ENCODE results near the gene NDST1.

Gene NDST1

GRCh38 chr5:150525781-150526180, 17.9 kb downstream of the NDST1 start:
- TF ChIP-seq PPARA (CRISPR knock-in tag; IDR thresholded peaks at IDR 0.05; ENCODE audit: borderline replicate concordance) (no peak), RARB (CRISPR knock-in tag; IDR thresholded peaks at IDR 0.05) (no peak), ARNTL (CRISPR knock-in tag; IDR thresholded peaks at IDR 0.05; ENCODE audit: borderline replicate concordance, low read depth) (no peak), TOX (CRISPR knock-in tag; IDR thresholded peaks at IDR 0.05; ENCODE audit: borderline replicate concordance) (no peak), ZNF70 (CRISPR knock-in tag; IDR thresholded peaks at IDR 0.05) (no peak), ZNF8 (CRISPR knock-in tag; IDR thresholded peaks at IDR 0.05) (no peak), CSDC2 (CRISPR knock-in tag; IDR thresholded peaks at IDR 0.05) (no peak), BACH2 (CRISPR knock-in tag; IDR thresholded peaks at IDR 0.05; ENCODE audit: borderline replicate concordance) (no peak), ZNF565 (CRISPR knock-in tag; conservative IDR thresholded peaks at IDR 0.05; ENCODE audit: low read depth) (no peak), ISL1 (CRISPR knock-in tag; IDR thresholded peaks at IDR 0.05) (no peak), ZFP30 (CRISPR knock-in tag; IDR thresholded peaks at IDR 0.05) (no peak), TCF4 (CRISPR knock-in tag; IDR thresholded peaks at IDR 0.05; ENCODE audit: borderline replicate concordance) (no peak), SNAI2 (CRISPR knock-in tag; IDR thresholded peaks at IDR 0.05) (no peak), ZC3H10 (CRISPR knock-in tag; IDR thresholded peaks at IDR 0.05) (no peak)
- TF ChIP-seq, protein P1, sequence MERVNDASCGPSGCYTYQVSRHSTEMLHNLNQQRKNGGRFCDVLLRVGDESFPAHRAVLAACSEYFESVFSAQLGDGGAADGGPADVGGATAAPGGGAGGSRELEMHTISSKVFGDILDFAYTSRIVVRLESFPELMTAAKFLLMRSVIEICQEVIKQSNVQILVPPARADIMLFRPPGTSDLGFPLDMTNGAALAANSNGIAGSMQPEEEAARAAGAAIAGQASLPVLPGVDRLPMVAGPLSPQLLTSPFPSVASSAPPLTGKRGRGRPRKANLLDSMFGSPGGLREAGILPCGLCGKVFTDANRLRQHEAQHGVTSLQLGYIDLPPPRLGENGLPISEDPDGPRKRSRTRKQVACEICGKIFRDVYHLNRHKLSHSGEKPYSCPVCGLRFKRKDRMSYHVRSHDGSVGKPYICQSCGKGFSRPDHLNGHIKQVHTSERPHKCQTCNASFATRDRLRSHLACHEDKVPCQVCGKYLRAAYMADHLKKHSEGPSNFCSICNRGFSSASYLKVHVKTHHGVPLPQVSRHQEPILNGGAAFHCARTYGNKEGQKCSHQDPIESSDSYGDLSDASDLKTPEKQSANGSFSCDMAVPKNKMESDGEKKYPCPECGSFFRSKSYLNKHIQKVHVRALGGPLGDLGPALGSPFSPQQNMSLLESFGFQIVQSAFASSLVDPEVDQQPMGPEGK (CRISPR knock-in tag; IDR thresholded peaks at IDR 0.05; ENCODE audit: borderline replicate concordance) = no peak
- TF ChIP-seq, protein P2, sequence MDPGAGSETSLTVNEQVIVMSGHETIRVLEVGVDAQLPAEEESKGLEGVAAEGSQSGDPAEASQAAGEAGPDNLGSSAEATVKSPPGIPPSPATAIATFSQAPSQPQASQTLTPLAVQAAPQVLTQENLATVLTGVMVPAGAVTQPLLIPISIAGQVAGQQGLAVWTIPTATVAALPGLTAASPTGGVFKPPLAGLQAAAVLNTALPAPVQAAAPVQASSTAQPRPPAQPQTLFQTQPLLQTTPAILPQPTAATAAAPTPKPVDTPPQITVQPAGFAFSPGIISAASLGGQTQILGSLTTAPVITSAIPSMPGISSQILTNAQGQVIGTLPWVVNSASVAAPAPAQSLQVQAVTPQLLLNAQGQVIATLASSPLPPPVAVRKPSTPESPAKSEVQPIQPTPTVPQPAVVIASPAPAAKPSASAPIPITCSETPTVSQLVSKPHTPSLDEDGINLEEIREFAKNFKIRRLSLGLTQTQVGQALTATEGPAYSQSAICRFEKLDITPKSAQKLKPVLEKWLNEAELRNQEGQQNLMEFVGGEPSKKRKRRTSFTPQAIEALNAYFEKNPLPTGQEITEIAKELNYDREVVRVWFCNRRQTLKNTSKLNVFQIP (CRISPR knock-in tag; IDR thresholded peaks at IDR 0.05; ENCODE audit: borderline replicate concordance, low read depth) = no peak
- TF ChIP-seq, protein P3, sequence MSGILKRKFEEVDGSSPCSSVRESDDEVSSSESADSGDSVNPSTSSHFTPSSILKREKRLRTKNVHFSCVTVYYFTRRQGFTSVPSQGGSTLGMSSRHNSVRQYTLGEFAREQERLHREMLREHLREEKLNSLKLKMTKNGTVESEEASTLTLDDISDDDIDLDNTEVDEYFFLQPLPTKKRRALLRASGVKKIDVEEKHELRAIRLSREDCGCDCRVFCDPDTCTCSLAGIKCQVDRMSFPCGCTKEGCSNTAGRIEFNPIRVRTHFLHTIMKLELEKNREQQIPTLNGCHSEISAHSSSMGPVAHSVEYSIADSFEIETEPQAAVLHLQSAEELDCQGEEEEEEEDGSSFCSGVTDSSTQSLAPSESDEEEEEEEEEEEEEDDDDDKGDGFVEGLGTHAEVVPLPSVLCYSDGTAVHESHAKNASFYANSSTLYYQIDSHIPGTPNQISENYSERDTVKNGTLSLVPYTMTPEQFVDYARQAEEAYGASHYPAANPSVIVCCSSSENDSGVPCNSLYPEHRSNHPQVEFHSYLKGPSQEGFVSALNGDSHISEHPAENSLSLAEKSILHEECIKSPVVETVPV (CRISPR knock-in tag; IDR thresholded peaks at IDR 0.05) = no peak
- TF ChIP-seq, protein P4, sequence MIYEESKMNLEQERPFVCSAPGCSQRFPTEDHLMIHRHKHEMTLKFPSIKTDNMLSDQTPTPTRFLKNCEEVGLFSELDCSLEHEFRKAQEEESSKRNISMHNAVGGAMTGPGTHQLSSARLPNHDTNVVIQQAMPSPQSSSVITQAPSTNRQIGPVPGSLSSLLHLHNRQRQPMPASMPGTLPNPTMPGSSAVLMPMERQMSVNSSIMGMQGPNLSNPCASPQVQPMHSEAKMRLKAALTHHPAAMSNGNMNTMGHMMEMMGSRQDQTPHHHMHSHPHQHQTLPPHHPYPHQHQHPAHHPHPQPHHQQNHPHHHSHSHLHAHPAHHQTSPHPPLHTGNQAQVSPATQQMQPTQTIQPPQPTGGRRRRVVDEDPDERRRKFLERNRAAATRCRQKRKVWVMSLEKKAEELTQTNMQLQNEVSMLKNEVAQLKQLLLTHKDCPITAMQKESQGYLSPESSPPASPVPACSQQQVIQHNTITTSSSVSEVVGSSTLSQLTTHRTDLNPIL (CRISPR knock-in tag; IDR thresholded peaks at IDR 0.05; ENCODE audit: low read depth) = no peak
- no peak for ATAC-seq

GRCh38 chr5:150527038-150527437, 19.1 kb downstream of the NDST1 start:
- TF ChIP-seq, protein P1 (CRISPR knock-in tag; IDR thresholded peaks at IDR 0.05; ENCODE audit: borderline replicate concordance) = no peak
- TF ChIP-seq PPARA (CRISPR knock-in tag; IDR thresholded peaks at IDR 0.05; ENCODE audit: borderline replicate concordance) (no peak), ZFP3 (CRISPR knock-in tag; IDR thresholded peaks at IDR 0.05) (no peak), ZNF70 (CRISPR knock-in tag; IDR thresholded peaks at IDR 0.05) (no peak), TOX (CRISPR knock-in tag; IDR thresholded peaks at IDR 0.05; ENCODE audit: borderline replicate concordance) (no peak), TSHZ2 (CRISPR knock-in tag; IDR thresholded peaks at IDR 0.05) (no peak), SNAI2 (CRISPR knock-in tag; IDR thresholded peaks at IDR 0.05) (no peak), CSDC2 (CRISPR knock-in tag; IDR thresholded peaks at IDR 0.05) (no peak), GLIS3 (CRISPR knock-in tag; IDR thresholded peaks at IDR 0.05) (no peak), RARB (CRISPR knock-in tag; IDR thresholded peaks at IDR 0.05) (no peak), BACH2 (CRISPR knock-in tag; IDR thresholded peaks at IDR 0.05; ENCODE audit: borderline replicate concordance) (no peak), ZC3H10 (CRISPR knock-in tag; IDR thresholded peaks at IDR 0.05) (no peak), ARNTL (CRISPR knock-in tag; IDR thresholded peaks at IDR 0.05; ENCODE audit: borderline replicate concordance, low read depth) (no peak), ZFP30 (CRISPR knock-in tag; IDR thresholded peaks at IDR 0.05) (no peak)
- TF ChIP-seq, protein P4 (CRISPR knock-in tag; IDR thresholded peaks at IDR 0.05; ENCODE audit: low read depth) = no peak
- TF ChIP-seq, protein P2 (CRISPR knock-in tag; IDR thresholded peaks at IDR 0.05; ENCODE audit: borderline replicate concordance, low read depth) = no peak
- TF ChIP-seq, protein P3 (CRISPR knock-in tag; IDR thresholded peaks at IDR 0.05) = no peak
- ATAC-seq = no peak

Data from SK-N-SH treated with all-trans-retinoic acid at 6 μM for 48 hours (cell line).